ENCODE measurements around the gene UBE2I. TPM values are rescaled to one million over a fixed set of nuclear protein-coding genes. Genes with fewer than 3 reads are reported as not detected.

Gene UBE2I
- total RNA-seq, 2 donors from 2014 or later, result 68.2 to 76.1 TPM

DNA sequence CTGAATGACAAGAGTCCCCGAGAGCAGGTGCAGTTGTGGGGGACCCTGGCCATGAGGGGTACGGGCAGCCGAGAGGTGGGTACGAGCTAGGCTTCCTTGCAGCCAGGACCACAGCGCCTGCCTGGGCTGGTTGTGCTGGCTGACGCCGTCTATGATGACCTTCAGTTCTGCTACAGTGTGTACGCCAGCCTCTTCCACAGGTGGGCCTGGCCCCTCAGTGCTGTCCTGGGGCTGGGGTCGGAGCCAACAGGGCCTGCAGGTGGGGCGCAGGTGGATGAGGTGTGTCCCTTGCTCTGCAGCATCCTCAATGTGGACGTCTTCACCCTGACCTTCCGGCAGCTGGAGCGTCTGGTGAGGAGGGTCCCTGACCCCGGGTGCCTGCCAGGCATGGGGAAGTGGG is 35.1 kb downstream of the UBE2I start:
- ATAC-seq (ENCODE audit: insufficient number of reproducible peaks, low FRiP score, low read depth) (no peak), DNase-seq (ENCODE audit: low spot score) (no peak)
- H3K27ac ChIP-seq, result no peak overlapping the region
- H3K27me3 ChIP-seq (replicated peaks; ENCODE audit: insufficient read depth), result no peaks in the 10 kb centered on the region
- H3K4me1 ChIP-seq (ENCODE audit: control insufficient read depth in 1 of 2, low read depth in 2 of 2), result peaks cover 0 to 17% of the 10 kb centered on the region in 2 donors
- TF ChIP-seq CTCF (IDR thresholded peaks at IDR 0.05), result no peak
- no peak overlapping the region for H3K4me3 ChIP-seq
- peaks cover 12% of the 10 kb centered on the region for H3K36me3 ChIP-seq
- H3K9me3 ChIP-seq, result no peaks in the 10 kb centered on the region

GRCh38 chr16:1345087-1345486 is 35.7 kb downstream of the UBE2I start:
- H3K4me3 ChIP-seq, result no peak overlapping the region
- DNase-seq (ENCODE audit: low spot score) (no peak), ATAC-seq (ENCODE audit: insufficient number of reproducible peaks, low FRiP score, low read depth) (no peak)
- no peaks in the 10 kb centered on the region for H3K9me3 ChIP-seq
- H3K36me3 ChIP-seq, result peaks cover 12% of the 10 kb centered on the region
- TF ChIP-seq CTCF (IDR thresholded peaks at IDR 0.05), result no peak
- peaks cover 0 to 18% of the 10 kb centered on the region in 2 donors for H3K4me1 ChIP-seq (ENCODE audit: control insufficient read depth in 1 of 2, low read depth in 2 of 2)
- no peak overlapping the region for H3K27ac ChIP-seq
- H3K27me3 ChIP-seq (replicated peaks; ENCODE audit: insufficient read depth), result no peaks in the 10 kb centered on the region

DNA sequence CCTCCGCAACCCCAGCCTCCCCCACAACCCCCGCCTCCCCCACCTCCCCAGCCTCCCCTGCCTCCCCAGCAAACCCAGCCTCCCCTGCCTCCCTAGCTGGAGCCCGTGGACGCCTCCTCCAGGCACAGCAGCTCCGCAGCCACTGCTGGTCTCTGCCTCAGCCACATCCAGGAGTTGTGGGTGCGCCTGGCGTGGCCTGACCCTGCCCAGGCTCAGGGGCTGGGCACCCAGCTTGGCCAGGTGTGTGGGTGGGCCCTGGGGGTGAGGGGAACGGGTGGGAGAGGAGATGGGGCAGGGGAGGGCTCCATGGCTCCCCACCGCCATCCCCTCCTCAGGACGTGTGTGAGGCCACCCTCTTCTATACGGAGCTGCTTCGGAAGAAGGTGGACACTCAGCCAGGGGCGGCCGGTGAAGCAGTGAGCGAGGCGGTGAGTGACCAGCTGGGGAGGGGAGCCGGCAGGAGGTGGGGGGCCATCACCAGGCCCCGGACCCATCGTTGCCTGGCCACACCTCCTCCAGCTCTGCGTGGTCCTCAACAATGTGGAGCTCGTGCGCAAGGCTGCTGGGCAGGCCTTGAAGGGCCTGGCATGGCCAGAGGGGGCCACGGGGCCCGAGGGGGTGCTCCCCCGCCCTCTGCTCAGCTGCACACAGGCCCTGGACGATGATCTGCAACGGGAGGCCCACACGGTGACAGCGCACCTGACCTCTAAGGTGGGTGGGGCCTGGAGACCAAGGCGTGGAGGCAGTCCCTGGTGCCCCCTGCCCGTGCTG is 36.4 kb downstream of the UBE2I start:
- Histone ChIP-seq H3K27ac (no peak overlapping the region), H3K36me3 (peaks cover 12% of the 10 kb centered on the region), H3K9me3 (no peaks in the 10 kb centered on the region), H3K4me3 (no peak overlapping the region), H3K27me3 (replicated peaks; ENCODE audit: insufficient read depth) (no peaks in the 10 kb centered on the region), H3K4me1 (ENCODE audit: control insufficient read depth in 1 of 2, low read depth in 2 of 2) (peaks cover 0 to 26% of the 10 kb centered on the region in 2 donors)
- DNase-seq (ENCODE audit: low spot score) (no peak), ATAC-seq (ENCODE audit: insufficient number of reproducible peaks, low FRiP score, low read depth) (no peak)
- no peak for TF ChIP-seq CTCF (IDR thresholded peaks at IDR 0.05)

GRCh38 chr16:1346422-1347285 is 37.2 kb downstream of the UBE2I start:
- Histone ChIP-seq H3K9me3 (no peaks in the 10 kb centered on the region), H3K4me3 (no peak overlapping the region), H3K27me3 (replicated peaks; ENCODE audit: insufficient read depth) (no peaks in the 10 kb centered on the region), H3K4me1 (ENCODE audit: control insufficient read depth in 1 of 2, low read depth in 2 of 2) (peaks cover 0 to 31% of the 10 kb centered on the region in 2 donors), H3K36me3 (peaks cover 12% of the 10 kb centered on the region), H3K27ac (no peak overlapping the region)
- ATAC-seq (ENCODE audit: insufficient number of reproducible peaks, low FRiP score, low read depth) (no peak), DNase-seq (ENCODE audit: low spot score) (no peak)
- TF ChIP-seq CTCF (IDR thresholded peaks at IDR 0.05), result no peak

GRCh38 chr16:1347286-1347855 is 37.9 kb downstream of the UBE2I start:
- no peak for TF ChIP-seq CTCF (IDR thresholded peaks at IDR 0.05)
- ATAC-seq (ENCODE audit: insufficient number of reproducible peaks, low FRiP score, low read depth) (no peak), DNase-seq (ENCODE audit: low spot score) (no peak)
- Histone ChIP-seq H3K9me3 (no peaks in the 10 kb centered on the region), H3K4me3 (no peak overlapping the region), H3K36me3 (peaks cover 12% of the 10 kb centered on the region), H3K27ac (no peak overlapping the region), H3K27me3 (replicated peaks; ENCODE audit: insufficient read depth) (no peaks in the 10 kb centered on the region), H3K4me1 (ENCODE audit: control insufficient read depth in 1 of 2, low read depth in 2 of 2) (peaks cover 0 to 32% of the 10 kb centered on the region in 2 donors)

Data from thoracic aorta (tissue), 2 donors.